ENCODE data around the gene SRR.

The SRR gene

DNA sequence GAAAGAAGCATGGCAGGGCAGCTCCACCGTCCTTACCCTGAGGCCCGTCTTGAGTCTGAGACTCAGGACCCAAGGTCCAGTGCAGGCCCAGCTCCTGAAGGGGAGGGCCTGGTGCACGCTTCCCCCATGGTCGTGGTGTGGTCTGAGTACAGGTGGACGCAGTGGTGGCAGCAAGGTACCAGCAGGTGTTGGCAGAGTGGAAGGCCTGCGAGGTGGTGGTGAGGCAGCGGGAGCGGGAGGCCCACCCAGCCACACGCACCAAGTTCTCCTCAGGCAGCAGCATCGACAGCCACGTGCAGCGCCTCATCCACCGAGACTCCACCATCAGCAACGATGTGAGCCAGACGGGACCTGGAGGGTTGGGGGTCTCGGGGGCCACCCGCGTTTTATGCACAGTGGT lies 69.4 kb downstream of the SRR start:
- Histone ChIP-seq H3K9me3 (ENCODE audit: insufficient read depth, low read length) (no peaks in the 10 kb centered on the region), H3K4me3 (ENCODE audit: insufficient read length, low read depth) (no peak overlapping the region), H3K27me3 (ENCODE audit: insufficient read depth, insufficient read length) (no peaks in the 10 kb centered on the region), H3K4me1 (ENCODE audit: insufficient read depth, insufficient read length) (peaks cover 10% of the 10 kb centered on the region), H3K9ac (ENCODE audit: insufficient read length, low read depth) (no peak overlapping the region), H3K36me3 (ENCODE audit: insufficient read depth, insufficient read length, low read length) (peaks cover 50% of the 10 kb centered on the region)
- TF ChIP-seq SUZ12 (IDR thresholded peaks at IDR 0.05; ENCODE audit: extremely low read depth, insufficient read depth, insufficient read length) (no peak), ZNF274 (IDR thresholded peaks at IDR 0.05; ENCODE audit: low read depth, low read length) (no peak), YY1 (IDR thresholded peaks at IDR 0.05; ENCODE audit: insufficient read depth, insufficient read length) (no peak)
- no peak for DNase-seq (ENCODE audit: low read depth, low spot score)
